Measurements from ENCODE around the gene MATN1. TPM values are rescaled to one million over a fixed set of nuclear protein-coding genes. Genes with fewer than 3 reads are reported as not detected.

MATN1 gene
- total RNA-seq, 1 donor from 2014 or later: not detected

GRCh38 chr1:30743584-30744059 lies 20.2 kb upstream of the MATN1 start:
- ATAC-seq: peak; percentile 53
- DNase-seq: no peak
- Histone ChIP-seq H3K4me1 (peaks cover 48% of the 10 kb centered on the region), H3K36me3 (peaks cover 11% of the 10 kb centered on the region), H3K27me3 (no peaks in the 10 kb centered on the region), H3K9me3 (no peaks in the 10 kb centered on the region), H3K27ac (no peak overlapping the region), H3K4me3 (no peak overlapping the region)
- intact Hi-C loops (cut with DNase I): no loop called here
- TF ChIP-seq, protein P1, sequence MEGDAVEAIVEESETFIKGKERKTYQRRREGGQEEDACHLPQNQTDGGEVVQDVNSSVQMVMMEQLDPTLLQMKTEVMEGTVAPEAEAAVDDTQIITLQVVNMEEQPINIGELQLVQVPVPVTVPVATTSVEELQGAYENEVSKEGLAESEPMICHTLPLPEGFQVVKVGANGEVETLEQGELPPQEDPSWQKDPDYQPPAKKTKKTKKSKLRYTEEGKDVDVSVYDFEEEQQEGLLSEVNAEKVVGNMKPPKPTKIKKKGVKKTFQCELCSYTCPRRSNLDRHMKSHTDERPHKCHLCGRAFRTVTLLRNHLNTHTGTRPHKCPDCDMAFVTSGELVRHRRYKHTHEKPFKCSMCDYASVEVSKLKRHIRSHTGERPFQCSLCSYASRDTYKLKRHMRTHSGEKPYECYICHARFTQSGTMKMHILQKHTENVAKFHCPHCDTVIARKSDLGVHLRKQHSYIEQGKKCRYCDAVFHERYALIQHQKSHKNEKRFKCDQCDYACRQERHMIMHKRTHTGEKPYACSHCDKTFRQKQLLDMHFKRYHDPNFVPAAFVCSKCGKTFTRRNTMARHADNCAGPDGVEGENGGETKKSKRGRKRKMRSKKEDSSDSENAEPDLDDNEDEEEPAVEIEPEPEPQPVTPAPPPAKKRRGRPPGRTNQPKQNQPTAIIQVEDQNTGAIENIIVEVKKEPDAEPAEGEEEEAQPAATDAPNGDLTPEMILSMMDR (IDR thresholded peaks at IDR 0.05): no peak

- H3K36me3 ChIP-seq: peaks cover 16% of the 10 kb centered on the region
- H3K4me3 ChIP-seq: no peak overlapping the region
- TF ChIP-seq, protein P1 (IDR thresholded peaks at IDR 0.05): no peak
- intact Hi-C loops (cut with DNase I): no loop called here
- no peaks in the 10 kb centered on the region for H3K9me3 ChIP-seq
- DNase-seq: no peak
- no peak overlapping the region for H3K27ac ChIP-seq
- ATAC-seq: no peak
- H3K27me3 ChIP-seq: no peaks in the 10 kb centered on the region
- peaks cover 43% of the 10 kb centered on the region for H3K4me1 ChIP-seq
These were observed 19.7 kb upstream of the MATN1 start for GRCh38 chr1:30742963-30743559.

DNA sequence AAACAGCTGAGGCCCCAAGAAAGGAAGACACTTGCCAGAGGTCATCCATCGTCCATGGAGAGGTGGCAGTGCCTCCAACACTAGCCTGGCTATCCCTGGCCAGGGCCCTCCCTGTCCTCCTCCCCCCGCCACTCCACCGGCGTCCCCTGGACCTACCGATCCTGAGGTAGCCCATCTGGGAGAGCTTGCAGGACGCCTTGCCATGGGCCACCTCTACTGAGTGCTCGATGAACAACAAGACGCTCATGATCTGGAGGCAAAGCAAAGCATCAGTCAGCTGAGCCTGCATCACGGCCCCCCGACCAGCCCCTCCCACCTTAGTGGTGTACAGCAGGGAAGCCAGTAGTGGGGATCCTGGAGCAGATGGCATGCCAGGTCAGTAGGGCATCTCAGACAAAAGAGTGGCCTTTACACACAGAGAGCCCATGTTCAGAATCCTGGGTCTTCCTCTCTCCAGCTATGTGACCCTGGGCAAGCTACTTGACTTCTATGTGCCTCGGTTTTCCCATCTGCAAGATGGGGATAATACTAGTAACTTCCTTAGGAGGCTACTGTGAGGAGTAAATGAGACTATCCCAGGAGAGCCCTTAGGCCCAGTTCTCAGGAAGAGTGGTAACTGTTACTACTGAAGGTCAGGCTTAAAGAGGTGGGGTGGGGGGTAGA lies 19.0 kb upstream of the MATN1 start:
- intact Hi-C loops (cut with DNase I): no loop called here

GRCh38 chr1:30741239-30741894 lies 18.0 kb upstream of the MATN1 start:
- peaks cover 33% of the 10 kb centered on the region for H3K36me3 ChIP-seq
- ATAC-seq: no peak
- DNase-seq: no peak
- H3K9me3 ChIP-seq: no peaks in the 10 kb centered on the region
- TF ChIP-seq, protein P1 (IDR thresholded peaks at IDR 0.05): no peak
- intact Hi-C loops (cut with DNase I): no loop called here
- H3K4me1 ChIP-seq: peaks cover 26% of the 10 kb centered on the region
- H3K4me3 ChIP-seq: no peak overlapping the region
- no peaks in the 10 kb centered on the region for H3K27me3 ChIP-seq
- H3K27ac ChIP-seq: peak overlapping the region; percentile 11

More for the DNA sequence above, 19.0 kb upstream of the MATN1 start:
- Histone ChIP-seq H3K27ac (no peak overlapping the region), H3K27me3 (no peaks in the 10 kb centered on the region), H3K4me1 (peaks cover 37% of the 10 kb centered on the region), H3K36me3 (peaks cover 23% of the 10 kb centered on the region), H3K9me3 (no peaks in the 10 kb centered on the region), H3K4me3 (no peak overlapping the region)
- ATAC-seq (no peak), DNase-seq (no peak)
- TF ChIP-seq, protein P1 (IDR thresholded peaks at IDR 0.05): no peak

DNA sequence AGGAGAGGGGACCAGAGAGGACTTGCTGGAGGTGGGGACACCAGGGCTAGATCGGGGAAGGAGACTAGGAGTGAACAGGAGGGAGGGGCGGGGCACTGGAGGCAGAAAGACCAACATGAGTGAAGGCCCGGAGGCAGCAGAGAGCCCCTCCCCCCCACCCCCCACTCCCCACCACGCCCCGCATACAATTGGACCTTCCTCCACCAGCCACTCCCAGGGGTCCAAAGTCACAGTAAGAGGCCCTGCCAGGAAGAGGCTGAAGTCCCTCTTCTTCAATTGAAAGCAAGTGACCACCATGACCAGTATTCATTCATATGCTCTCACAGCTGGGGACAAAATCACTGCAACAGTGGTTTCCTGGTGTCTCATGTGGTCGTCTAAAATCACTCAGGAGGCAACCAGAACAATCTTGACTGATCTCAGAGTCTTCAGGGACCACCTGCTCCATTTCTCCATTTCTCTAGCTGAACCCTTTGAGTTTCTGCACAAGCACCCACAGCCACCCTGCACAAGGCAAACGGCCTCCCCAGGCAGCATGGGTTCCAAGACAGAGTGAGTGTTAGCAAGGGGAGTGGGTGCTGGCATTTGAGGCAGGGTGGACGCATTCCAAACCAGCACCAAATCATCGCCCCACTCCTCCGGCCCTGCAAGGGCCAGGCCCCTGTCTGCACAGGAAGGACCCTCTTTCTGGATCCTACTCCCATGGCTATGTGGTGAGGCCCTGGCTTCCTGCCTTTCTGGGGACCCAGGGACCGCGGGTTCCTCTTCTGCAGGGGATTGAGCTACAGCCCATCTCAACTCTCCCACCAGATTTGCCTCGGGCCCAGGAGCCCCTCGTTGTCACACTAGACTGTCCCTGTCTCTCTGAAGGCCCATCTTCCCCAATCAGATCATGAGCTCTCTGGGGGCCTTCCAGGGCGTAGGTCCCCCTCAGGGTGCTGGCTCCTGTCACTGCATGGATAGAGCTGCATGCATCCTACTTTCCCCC lies 17.2 kb upstream of the MATN1 start:
- peaks cover 41% of the 10 kb centered on the region for H3K36me3 ChIP-seq
- no peak overlapping the region for H3K4me3 ChIP-seq
- H3K9me3 ChIP-seq: no peaks in the 10 kb centered on the region
- DNase-seq (no peak), ATAC-seq (no peak)
- TF ChIP-seq, protein P1 (IDR thresholded peaks at IDR 0.05): no peak
- no peaks in the 10 kb centered on the region for H3K27me3 ChIP-seq
- H3K4me1 ChIP-seq: peaks cover 18% of the 10 kb centered on the region
- intact Hi-C loops (cut with DNase I): no loop called here
- no peak overlapping the region for H3K27ac ChIP-seq

Data from upper lobe of right lung (tissue), 1 donor.